ENCODE data around the gene WNT5A. TPM values are rescaled to one million over a fixed set of nuclear protein-coding genes. Genes with fewer than 3 reads are reported as not detected.
A peak's percentile ranks its signal among the peaks of the same experiment; 100 is the strongest.

The WNT5A gene
- total RNA-seq, 1 donor from 2014 or later, result 99.3 TPM

- Mint-ChIP-seq H3K27ac (no peak overlapping the region), H3K4me3 (no peak overlapping the region), H3K4me1 (ENCODE audit: unreplicated experiment) (peaks cover 5% of the 10 kb centered on the region), H3K36me3 (no peaks in the 10 kb centered on the region), H3K9me3 (no peaks in the 10 kb centered on the region), H3K27me3 (peaks cover 6% of the 10 kb centered on the region)
- no peak for TF ChIP-seq CTCF (conservative IDR thresholded peaks at IDR 0.05)
- no peak for DNase-seq (ENCODE audit: extremely low spot score, unreplicated experiment)
Observed at GRCh38 chr3:55454611-55455010, 32.5 kb downstream of the WNT5A start.

GRCh38 chr3:55453886-55454496 is 33.1 kb downstream of the WNT5A start:
- Mint-ChIP-seq H3K4me1 (ENCODE audit: unreplicated experiment) (peaks cover 5% of the 10 kb centered on the region), H3K4me3 (no peak overlapping the region), H3K9me3 (no peaks in the 10 kb centered on the region), H3K27me3 (peaks cover 6% of the 10 kb centered on the region), H3K27ac (no peak overlapping the region), H3K36me3 (no peaks in the 10 kb centered on the region)
- no peak for TF ChIP-seq CTCF (conservative IDR thresholded peaks at IDR 0.05)
- no peak for DNase-seq (ENCODE audit: extremely low spot score, unreplicated experiment)

- no peak for TF ChIP-seq CTCF (conservative IDR thresholded peaks at IDR 0.05)
- Mint-ChIP-seq H3K36me3 (no peaks in the 10 kb centered on the region), H3K4me1 (ENCODE audit: unreplicated experiment) (peaks cover 5% of the 10 kb centered on the region), H3K27me3 (peaks cover 6% of the 10 kb centered on the region), H3K27ac (no peak overlapping the region), H3K4me3 (no peak overlapping the region), H3K9me3 (no peaks in the 10 kb centered on the region)
- DNase-seq (ENCODE audit: extremely low spot score, unreplicated experiment), result no peak
Observed at GRCh38 chr3:55452886-55453285, 34.2 kb downstream of the WNT5A start.

GRCh38 chr3:55449527-55449926 is 37.6 kb downstream of the WNT5A start:
- H3K27me3 Mint-ChIP-seq, result peaks cover 6% of the 10 kb centered on the region
- DNase-seq (ENCODE audit: extremely low spot score, unreplicated experiment), result no peak
- no peaks in the 10 kb centered on the region for H3K36me3 Mint-ChIP-seq
- TF ChIP-seq CTCF (conservative IDR thresholded peaks at IDR 0.05), result no peak
- no peak overlapping the region for H3K27ac Mint-ChIP-seq
- H3K9me3 Mint-ChIP-seq, result peaks cover 4% of the 10 kb centered on the region
- no peak overlapping the region for H3K4me3 Mint-ChIP-seq
- peaks cover 21% of the 10 kb centered on the region for H3K4me1 Mint-ChIP-seq (ENCODE audit: unreplicated experiment)

- H3K4me1 Mint-ChIP-seq (ENCODE audit: unreplicated experiment), result peaks cover 15% of the 10 kb centered on the region
- H3K9me3 Mint-ChIP-seq, result peaks cover 4% of the 10 kb centered on the region
- H3K27me3 Mint-ChIP-seq, result no peaks in the 10 kb centered on the region
- H3K27ac Mint-ChIP-seq, result no peak overlapping the region
- H3K4me3 Mint-ChIP-seq, result no peak overlapping the region
- no peaks in the 10 kb centered on the region for H3K36me3 Mint-ChIP-seq
- TF ChIP-seq CTCF (conservative IDR thresholded peaks at IDR 0.05), result no peak
- DNase-seq (ENCODE audit: extremely low spot score, unreplicated experiment), result no peak
Observed at GRCh38 chr3:55446850-55447249, 40.3 kb downstream of the WNT5A start.

GRCh38 chr3:55445551-55445950 is 41.6 kb downstream of the WNT5A start:
- H3K4me3 Mint-ChIP-seq, result peak overlapping the region; percentile 40
- H3K36me3 Mint-ChIP-seq, result no peaks in the 10 kb centered on the region
- no peak for TF ChIP-seq CTCF (conservative IDR thresholded peaks at IDR 0.05)
- H3K4me1 Mint-ChIP-seq (ENCODE audit: unreplicated experiment), result peaks cover 15% of the 10 kb centered on the region
- peaks cover 4% of the 10 kb centered on the region for H3K9me3 Mint-ChIP-seq
- no peaks in the 10 kb centered on the region for H3K27me3 Mint-ChIP-seq
- H3K27ac Mint-ChIP-seq, result peak overlapping the region; percentile 30
- DNase-seq (ENCODE audit: extremely low spot score, unreplicated experiment), result no peak
